Measurements from ENCODE around the gene PP2D1.

DNA sequence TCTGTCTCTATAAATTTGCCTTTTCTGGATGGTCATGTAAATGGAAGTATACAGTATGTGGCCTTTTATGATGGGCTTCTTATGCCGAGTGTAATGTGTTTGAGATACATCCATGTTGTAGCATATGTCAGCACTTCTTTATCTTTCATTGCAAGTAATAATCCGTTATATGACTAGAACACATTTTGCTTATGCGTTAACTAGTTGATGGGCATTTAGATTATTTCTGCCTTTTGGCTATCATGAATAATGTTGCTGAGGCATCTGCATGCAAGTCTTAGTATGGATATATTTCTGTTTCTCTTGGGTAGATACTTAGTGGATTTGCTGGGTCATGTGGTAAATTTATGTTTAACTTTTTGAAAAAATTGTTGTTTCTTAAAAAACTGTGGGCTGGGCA lies 47.9 kb upstream of the PP2D1 start:
- TF ChIP-seq, protein P1, sequence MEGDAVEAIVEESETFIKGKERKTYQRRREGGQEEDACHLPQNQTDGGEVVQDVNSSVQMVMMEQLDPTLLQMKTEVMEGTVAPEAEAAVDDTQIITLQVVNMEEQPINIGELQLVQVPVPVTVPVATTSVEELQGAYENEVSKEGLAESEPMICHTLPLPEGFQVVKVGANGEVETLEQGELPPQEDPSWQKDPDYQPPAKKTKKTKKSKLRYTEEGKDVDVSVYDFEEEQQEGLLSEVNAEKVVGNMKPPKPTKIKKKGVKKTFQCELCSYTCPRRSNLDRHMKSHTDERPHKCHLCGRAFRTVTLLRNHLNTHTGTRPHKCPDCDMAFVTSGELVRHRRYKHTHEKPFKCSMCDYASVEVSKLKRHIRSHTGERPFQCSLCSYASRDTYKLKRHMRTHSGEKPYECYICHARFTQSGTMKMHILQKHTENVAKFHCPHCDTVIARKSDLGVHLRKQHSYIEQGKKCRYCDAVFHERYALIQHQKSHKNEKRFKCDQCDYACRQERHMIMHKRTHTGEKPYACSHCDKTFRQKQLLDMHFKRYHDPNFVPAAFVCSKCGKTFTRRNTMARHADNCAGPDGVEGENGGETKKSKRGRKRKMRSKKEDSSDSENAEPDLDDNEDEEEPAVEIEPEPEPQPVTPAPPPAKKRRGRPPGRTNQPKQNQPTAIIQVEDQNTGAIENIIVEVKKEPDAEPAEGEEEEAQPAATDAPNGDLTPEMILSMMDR (IDR thresholded peaks at IDR 0.05): no peak
- TF ChIP-seq EP300 (IDR thresholded peaks at IDR 0.05): no peak
